Right ventricle myocardium inferior (tissue), 1 donor: Measurements from ENCODE around the gene KIFC1. TPM values are rescaled to one million over a fixed set of nuclear protein-coding genes. Genes with fewer than 3 reads are reported as not detected.
A peak's percentile ranks its signal among the peaks of the same experiment; 100 is the strongest.
"Not testable (repeated sequence)": the region's sequence is repeated elsewhere in the genome, so short reads cannot be mapped to it uniquely, and the experiment has no call there.

ENCODE experiments used
- ATAC-seq: fragments of 200-7000 bp; cut with Tn5 transposase; one replicate; pipeline ENCODE4 v1.9.1; 2020; ENCODE audit warnings: mild to moderate bottlenecking, moderate library complexity
- DNase-seq: peaks from one replicate; pipeline ENCODE4 v3.0.0; 2021; ENCODE audit errors: missing footprints
- intact Hi-C: fragments of 100-400 bp; cut with DNase I; formaldehyde crosslinking; loops from one replicate; pipeline ENCODE4 v1.11.0; 2022
- long read RNA-seq: library from polyadenylated mRNA; unstranded; transcript quantifications from one replicate; pipeline ENCODE4 v2.0.0, GENCODE V29; 2021
- total RNA-seq: library from RNA; stranded (reverse); fragmentation: NEBNext Ultra II Directional; extraction: Animal tissue kit (Norgen Biotek cat#: 25700); gene quantifications from one replicate; pipeline ENCODE4 v1.2.1, GENCODE V29; 2021
- donor health status: DM: no; HTN: yes; CAD: no; lungs with severe emphysema.

Gene KIFC1
- total RNA-seq: 1.3 TPM
- long read RNA-seq: 0 reads

GRCh38 chr6:33391278-33391921 lies at the start of gene KIFC1:
KIFC1 (plus strand) TSS chr6:33391823; CDS start chr6:33391986, 163 bp downstream.
- DNase-seq (peak; percentile 99), ATAC-seq (peak; percentile 99)
- intact Hi-C loops: loop anchor here (1.0 to 2.0 kb wide), 2 partner anchors 19 to 33 kb away; no protein-coding TSS in a partner anchor

GRCh38 chr6:33343606-33343952 lies 48.0 kb upstream of the KIFC1 start:
- DNase-seq, ATAC-seq, intact Hi-C loops: not testable (repeated sequence)

- intact Hi-C loops: no loop called here
- no peak for DNase-seq
- ATAC-seq: no peak
Observed at GRCh38 chr6:33343953-33344611, 47.5 kb upstream of the KIFC1 start.

GRCh38 chr6:33344701-33345697 lies 46.6 kb upstream of the KIFC1 start:
- intact Hi-C loops: no loop called here
- peak; percentile 23 for ATAC-seq
- no peak for DNase-seq

- DNase-seq, ATAC-seq, intact Hi-C loops: not testable (repeated sequence)
Observed at GRCh38 chr6:33346972-33347371, 44.7 kb upstream of the KIFC1 start.

GRCh38 chr6:33347816-33348215 lies 43.8 kb upstream of the KIFC1 start:
- ATAC-seq (no peak), DNase-seq (no peak)
- intact Hi-C loops: no loop called here

- ATAC-seq, intact Hi-C loops, DNase-seq: not testable (repeated sequence)
Observed at GRCh38 chr6:33355860-33356259, 35.8 kb upstream of the KIFC1 start.

- ATAC-seq: no peak
- intact Hi-C loops: no loop called here
- DNase-seq: no peak
Observed at GRCh38 chr6:33356295-33356694, 35.3 kb upstream of the KIFC1 start.

GRCh38 chr6:33357160-33357871 lies 34.3 kb upstream of the KIFC1 start:
- DNase-seq, ATAC-seq, intact Hi-C loops: not testable (repeated sequence)

GRCh38 chr6:33359331-33359730 lies 32.3 kb upstream of the KIFC1 start:
- intact Hi-C loops: no loop called here
- ATAC-seq (no peak), DNase-seq (no peak)

GRCh38 chr6:33363486-33363885 lies 28.1 kb upstream of the KIFC1 start:
- DNase-seq, ATAC-seq: not testable (repeated sequence)

GRCh38 chr6:33364475-33365205 lies 27.0 kb upstream of the KIFC1 start:
- ATAC-seq, intact Hi-C loops: not testable (repeated sequence)

More at GRCh38 chr6:33363486-33363885, 28.1 kb upstream of the KIFC1 start:
- intact Hi-C loops: not testable (repeated sequence)

GRCh38 chr6:33365206-33365971 lies 26.2 kb upstream of the KIFC1 start:
- ATAC-seq, intact Hi-C loops, DNase-seq: not testable (repeated sequence)

More at GRCh38 chr6:33364475-33365205, 27.0 kb upstream of the KIFC1 start:
- not testable (repeated sequence) for DNase-seq

- intact Hi-C loops: no loop called here
- ATAC-seq (no peak), DNase-seq (no peak)
Observed at GRCh38 chr6:33367009-33367714, 24.5 kb upstream of the KIFC1 start.

- intact Hi-C loops, DNase-seq, ATAC-seq: not testable (repeated sequence)
Observed at GRCh38 chr6:33367715-33368025, 24.0 kb upstream of the KIFC1 start.

- intact Hi-C loops, ATAC-seq: not testable (repeated sequence)
Observed at GRCh38 chr6:33371901-33372300, 19.7 kb upstream of the KIFC1 start.

More at GRCh38 chr6:33371901-33372300, 19.7 kb upstream of the KIFC1 start:
- DNase-seq: not testable (repeated sequence)
